Testis (tissue), 3 donors: Measurements from ENCODE around the gene CCDC154. TPM values are rescaled to one million over a fixed set of nuclear protein-coding genes. Genes with fewer than 3 reads are reported as not detected.
"Not testable (repeated sequence)": the region's sequence is repeated elsewhere in the genome, so short reads cannot be mapped to it uniquely, and the experiment has no call there.

Experiments used
- DNase-seq: peaks from one replicate; pipeline ENCODE4 v3.0.0-alpha.2; 2019
- H3K27ac ChIP-seq, 2 donors: fragments of 200-600 bp; sonication (generic); one replicate each; pipeline ENCODE4 v1.5.1; 2019
- H3K27me3 ChIP-seq: fragments of 200-600 bp; sonication (generic); one replicate; pipeline ENCODE4 v1.5.1; 2019
- H3K36me3 ChIP-seq: fragments of 200-600 bp; sonication (generic); one replicate; pipeline ENCODE4 v1.5.1; 2017; ENCODE audit warnings: low read depth; ENCODE audit errors: missing control alignments
- H3K4me1 ChIP-seq: fragments of 200-600 bp; sonication (generic); one replicate; pipeline ENCODE4 v1.5.1; 2019
- H3K4me3 ChIP-seq, 2 donors: fragments of 200-600 bp; sonication (generic); one replicate each; pipeline ENCODE4 v1.5.1; 2017 to 2019
- H3K9me3 ChIP-seq: fragments of 200-600 bp; sonication (generic); one replicate; pipeline ENCODE4 v1.5.1; 2017
- CTCF ChIP-seq, 3 experiments: fragments of 450-650 bp in 2 of 3; fragments of 200-600 bp in 1 of 3; sonication (generic) in 1 of 3; IDR thresholded peaks; one replicate each; pipeline ENCODE4 v1.5.1; 2016 to 2019; ENCODE audit warnings: antibody characterized with exemption in 3 of 3, mild to moderate bottlenecking in 2 of 3, moderate library complexity in 1 of 3
- POLR2A ChIP-seq: fragments of 450-650 bp; IDR thresholded peaks from one replicate; pipeline ENCODE4 v1.6.1; 2017; ENCODE audit warnings: antibody characterized with exemption, mild to moderate bottlenecking, moderate library complexity
- WGBS, 2 donors: methylation state at CpG; one replicate each; pipeline ENCODE4 v1.1.5; 2018; 5-methylcytosine and 5-hydroxymethylcytosine counted together
- intact Hi-C: fragments of 100-400 bp; cut with DNase I; formaldehyde crosslinking; loops from one replicate; pipeline ENCODE4 v1.15.1; 2023; ENCODE audit warnings: low total_unique reads
- polyA plus RNA-seq: library from polyadenylated mRNA; stranded (reverse); fragments of 350-450 nt; fragmentation: Illumina TruSeq; extraction: RNeasy Lipid Tissue Mini Kit (QIAGEN cat#74804); gene quantifications from one replicate; pipeline ENCODE4 v1.2.3, GENCODE V29; 2014; ENCODE audit warnings: low read depth, low replicate concordance; ENCODE audit not compliant: insufficient read depth
- total RNA-seq, 2 donors: library from RNA; depleted of rRNA; stranded (reverse); fragments of >200 nt; gene quantifications; one replicate each; pipeline ENCODE4 v1.2.3, GENCODE V29; 2016

CCDC154 gene
- total and polyA plus RNA-seq, 3 donors from 2014 or later = 7.6 to 18.0 (median 14.8) TPM

DNA sequence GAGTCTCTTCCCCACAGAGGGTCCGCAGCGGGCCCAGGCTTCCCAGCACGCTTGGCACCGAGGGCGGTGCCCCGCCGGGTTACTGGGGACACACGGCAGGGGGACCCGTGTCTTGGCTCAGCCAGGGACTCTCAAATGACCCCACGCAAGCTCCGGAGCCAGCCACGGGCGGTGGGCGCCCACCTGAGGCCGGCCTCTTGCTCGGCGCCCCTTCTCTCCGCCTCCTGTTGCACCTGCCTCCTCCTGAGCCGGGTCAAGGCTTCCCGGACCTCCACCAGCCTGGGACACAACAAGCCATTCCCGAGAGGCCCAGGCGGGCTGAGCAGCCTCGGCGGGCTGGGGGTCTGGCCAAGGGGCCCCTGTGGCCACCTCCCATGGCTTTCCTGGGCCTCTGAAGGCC is 1.7 kb downstream of the CCDC154 start:
- TF ChIP-seq CTCF (IDR thresholded peaks at IDR 0.05) (no peak), POLR2A (no peak)
- Histone ChIP-seq H3K36me3 (no peaks in the 10 kb centered on the region), H3K27me3 (no peaks in the 10 kb centered on the region), H3K27ac (no peak overlapping the region), H3K4me3 (no peak overlapping the region), H3K4me1 (no peaks in the 10 kb centered on the region), H3K9me3 (no peaks in the 10 kb centered on the region)
- intact Hi-C loops = no loop called here
- 80 to 90% methylated on average over 2 to 24 of the region's 24 CpGs for WGBS, 2 donors
- DNase-seq = no peak

- intact Hi-C loops = no loop called here
Measured at GRCh38 chr16:1441391-1441829, 2.9 kb downstream of the CCDC154 start.

GRCh38 chr16:1439699-1440074 is 4.7 kb downstream of the CCDC154 start:
- H3K4me3 ChIP-seq, H3K36me3 ChIP-seq, H3K27me3 ChIP-seq, H3K27ac ChIP-seq, H3K9me3 ChIP-seq, DNase-seq, intact Hi-C loops, H3K4me1 ChIP-seq: not testable (repeated sequence)
- WGBS, 2 donors = 91 to 95% methylated on average over 4 of the region's 4 CpGs

More at GRCh38 chr16:1441391-1441829, 2.9 kb downstream of the CCDC154 start:
- Histone ChIP-seq H3K9me3 (no peaks in the 10 kb centered on the region), H3K27me3 (no peaks in the 10 kb centered on the region), H3K27ac (no peak overlapping the region), H3K36me3 (no peaks in the 10 kb centered on the region), H3K4me3 (no peak overlapping the region), H3K4me1 (no peaks in the 10 kb centered on the region)
- DNase-seq = no peak
- TF ChIP-seq POLR2A (no peak), CTCF (IDR thresholded peaks at IDR 0.05) (no peak)
- WGBS, 2 donors = 77 to 83% methylated on average over 10 to 21 of the region's 22 CpGs

DNA sequence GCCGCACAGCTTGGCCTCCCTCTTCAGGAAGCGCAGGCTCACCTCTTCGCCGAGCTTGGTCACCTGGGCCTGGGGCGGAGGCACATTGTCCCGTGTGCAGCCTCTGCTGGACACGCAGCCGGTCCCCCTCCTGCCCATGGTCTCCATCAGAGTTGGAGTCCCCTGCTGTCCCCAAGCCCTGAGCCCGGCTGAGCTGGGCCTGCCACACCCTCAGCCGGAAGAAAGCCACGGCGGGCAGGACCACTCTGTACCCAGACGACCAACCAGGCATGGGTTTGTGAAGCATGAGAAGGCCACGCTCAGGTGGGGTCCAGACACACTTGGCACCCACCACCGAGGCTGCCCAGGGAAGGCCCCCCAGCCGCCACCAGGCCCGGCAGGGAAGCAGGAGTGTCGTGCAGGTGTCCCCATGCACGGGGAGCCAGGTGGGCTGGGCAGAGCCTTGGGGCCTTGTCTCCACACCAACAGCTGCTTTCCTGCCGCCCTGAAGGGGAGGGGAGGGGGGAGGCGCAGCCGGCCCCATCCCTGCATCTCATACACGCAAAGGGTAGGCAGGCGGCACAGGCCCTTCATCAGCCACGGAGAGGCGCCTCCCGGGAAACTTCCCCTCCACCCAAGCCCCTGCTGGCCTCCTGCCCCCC is 5.2 kb downstream of the CCDC154 start:
- Histone ChIP-seq H3K9me3 (no peaks in the 10 kb centered on the region), H3K27ac (no peak overlapping the region), H3K36me3 (no peaks in the 10 kb centered on the region), H3K4me1 (no peaks in the 10 kb centered on the region), H3K4me3 (no peak overlapping the region), H3K27me3 (no peaks in the 10 kb centered on the region)
- TF ChIP-seq CTCF (IDR thresholded peaks at IDR 0.05) (no peak), POLR2A (no peak)
- 92 to 94% methylated on average over 9 to 27 of the region's 27 CpGs for WGBS, 2 donors
- no peak for DNase-seq
- intact Hi-C loops = no loop called here

DNA sequence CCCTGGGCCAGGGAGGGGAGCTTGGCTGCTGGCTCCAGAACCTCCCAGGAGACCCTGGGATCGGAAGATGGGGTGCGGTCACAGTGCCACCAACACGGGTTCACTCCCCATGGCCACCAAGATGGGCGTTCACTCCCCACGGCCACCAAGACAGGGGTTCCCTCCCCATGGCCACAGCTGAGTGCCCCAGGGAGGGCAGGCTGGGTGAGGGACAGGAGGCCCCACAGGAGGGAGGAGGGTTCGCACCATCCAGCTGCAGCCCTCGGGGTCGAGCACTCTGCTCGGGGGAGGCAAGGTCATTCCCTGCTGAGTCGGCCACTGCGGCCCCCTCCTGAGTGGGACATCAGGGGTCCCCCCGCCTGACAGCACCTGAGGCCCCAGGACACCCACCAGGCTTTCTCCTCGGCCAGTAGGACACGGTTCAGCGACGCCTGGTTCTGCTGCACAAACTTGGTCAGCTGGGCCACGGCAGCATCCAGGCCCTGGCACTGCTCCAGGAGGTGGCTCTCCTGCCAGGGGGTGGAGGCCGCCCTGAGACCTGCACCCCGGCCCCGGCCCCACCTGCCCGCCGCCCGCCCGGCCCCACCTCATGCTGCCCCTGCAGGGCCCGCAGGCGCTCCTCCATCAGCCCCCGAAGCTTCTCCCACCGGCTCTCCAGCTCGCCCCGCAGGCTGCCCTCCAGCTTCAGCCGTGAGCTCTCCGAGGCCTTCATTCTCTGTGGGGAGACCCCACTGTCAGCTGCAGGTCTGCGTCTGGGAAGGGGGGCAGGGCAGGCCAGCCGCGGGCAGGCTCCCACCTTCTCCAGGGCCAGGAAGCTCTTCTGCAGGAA is 5.9 kb downstream of the CCDC154 start:
- Histone ChIP-seq H3K4me3 (no peak overlapping the region), H3K4me1 (no peaks in the 10 kb centered on the region), H3K27ac (no peak overlapping the region), H3K9me3 (no peaks in the 10 kb centered on the region), H3K27me3 (no peaks in the 10 kb centered on the region), H3K36me3 (no peaks in the 10 kb centered on the region)
- no peak for TF ChIP-seq POLR2A
- TF ChIP-seq CTCF (IDR thresholded peaks at IDR 0.05) = no peak
- no peak for DNase-seq
- WGBS, 2 donors = 73 to 98% methylated on average over 10 to 22 of the region's 35 CpGs
- intact Hi-C loops = no loop called here
